GM10248 (cell line): Measurements from ENCODE around the gene PANK2.

Experiments
- CTCF ChIA-PET: fragments of 300-600 bp; sonication (Branson Sonifier 250); formaldehyde crosslinking; extraction: SDS; loops from one replicate; lab custom pipeline; 2021; ENCODE audit warnings: antibody characterized with exemption; lab: Yijun Ruan, JAX
- POLR2A ChIA-PET: fragments of 350-650 bp; sonication (Branson Sonifier 250); formaldehyde crosslinking; extraction: SDS; loops from one replicate; lab custom pipeline; 2020; ENCODE audit warnings: antibody characterized with exemption; lab: Yijun Ruan, JAX
- DNase-seq: peaks from one replicate; pipeline ENCODE4 v3.0.0; 2012; ENCODE audit errors: extremely low spot score
- TF ChIP-seq, protein P1 (sequence below): IDR thresholded peaks from 2 replicates; pipeline ENCODE4 v1.5.1; 2012; ENCODE audit warnings: mild to moderate bottlenecking, low read depth; ENCODE audit errors: extremely low read depth, missing control alignments, control extremely low read depth

PANK2 gene

GRCh38 chr20:3889489-3890397 is 556 bp downstream of the PANK2 start:
- DNase-seq = peak; percentile 54
- ChIA-PET POLR2A (no interaction called here), CTCF (interaction anchor here (1.9 to 3.0 kb wide), 2 partner anchors 35 to 195 kb away, joined by 5 to 8 read pairs; no protein-coding TSS in a partner anchor)
- TF ChIP-seq, protein P1, sequence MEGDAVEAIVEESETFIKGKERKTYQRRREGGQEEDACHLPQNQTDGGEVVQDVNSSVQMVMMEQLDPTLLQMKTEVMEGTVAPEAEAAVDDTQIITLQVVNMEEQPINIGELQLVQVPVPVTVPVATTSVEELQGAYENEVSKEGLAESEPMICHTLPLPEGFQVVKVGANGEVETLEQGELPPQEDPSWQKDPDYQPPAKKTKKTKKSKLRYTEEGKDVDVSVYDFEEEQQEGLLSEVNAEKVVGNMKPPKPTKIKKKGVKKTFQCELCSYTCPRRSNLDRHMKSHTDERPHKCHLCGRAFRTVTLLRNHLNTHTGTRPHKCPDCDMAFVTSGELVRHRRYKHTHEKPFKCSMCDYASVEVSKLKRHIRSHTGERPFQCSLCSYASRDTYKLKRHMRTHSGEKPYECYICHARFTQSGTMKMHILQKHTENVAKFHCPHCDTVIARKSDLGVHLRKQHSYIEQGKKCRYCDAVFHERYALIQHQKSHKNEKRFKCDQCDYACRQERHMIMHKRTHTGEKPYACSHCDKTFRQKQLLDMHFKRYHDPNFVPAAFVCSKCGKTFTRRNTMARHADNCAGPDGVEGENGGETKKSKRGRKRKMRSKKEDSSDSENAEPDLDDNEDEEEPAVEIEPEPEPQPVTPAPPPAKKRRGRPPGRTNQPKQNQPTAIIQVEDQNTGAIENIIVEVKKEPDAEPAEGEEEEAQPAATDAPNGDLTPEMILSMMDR = no peak

GRCh38 chr20:3890398-3890751 is 1.2 kb downstream of the PANK2 start:
- TF ChIP-seq, protein P1 = no peak
- POLR2A ChIA-PET = no interaction called here

DNA sequence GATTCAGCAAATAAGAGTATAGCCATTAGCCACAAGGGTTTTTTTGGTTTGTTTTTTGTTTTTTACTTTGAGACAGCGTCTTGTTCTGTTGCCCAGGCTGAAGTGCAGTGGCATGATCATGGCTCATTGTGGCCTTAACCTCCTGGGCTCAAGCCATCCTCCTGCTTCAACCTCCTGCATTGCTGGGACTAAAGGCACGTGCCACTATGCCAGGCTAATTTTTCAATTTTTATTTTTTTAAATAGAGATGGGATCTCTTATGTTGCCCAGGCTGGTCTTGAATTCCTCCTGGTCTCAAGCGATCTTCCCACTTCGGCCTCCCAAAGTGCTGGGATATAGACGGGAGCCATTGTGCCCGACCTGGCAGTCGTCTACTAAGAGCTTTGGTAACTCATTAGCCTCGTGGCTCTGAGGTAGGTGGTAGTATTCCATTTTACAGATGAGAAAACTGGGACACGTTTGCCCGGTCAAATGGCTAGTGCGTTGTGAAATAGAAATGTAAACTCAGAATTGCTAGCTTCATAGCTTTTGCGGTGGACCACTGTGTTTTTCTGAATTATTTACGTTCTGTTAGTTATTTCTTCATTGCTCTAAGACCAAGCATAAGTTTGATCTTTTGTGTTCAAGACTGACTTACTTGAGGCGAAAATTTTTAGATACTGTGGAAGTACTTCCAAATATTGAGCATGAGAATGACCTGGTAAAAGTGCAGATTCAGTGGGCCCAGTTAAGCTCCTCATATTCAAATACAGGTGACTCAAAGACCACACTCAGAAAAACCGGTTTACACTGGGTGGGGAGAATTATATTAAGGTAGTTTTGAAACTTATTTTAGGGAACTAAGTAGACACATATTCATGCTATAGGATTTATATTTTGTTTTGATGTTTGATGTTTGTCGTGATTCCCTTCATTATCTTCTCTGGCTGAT is 2.1 kb downstream of the PANK2 start:
- TF ChIP-seq, protein P1 = no peak
- ChIA-PET POLR2A (interaction anchor here (0.6 kb wide), 1 partner anchor 46 kb away, joined by 3 read pairs; no protein-coding TSS in a partner anchor), CTCF (interaction anchor here (1.1 to 1.9 kb wide), 2 partner anchors 37 to 104 kb away, joined by 3 to 5 read pairs; no protein-coding TSS in a partner anchor)
- no peak for DNase-seq

More at GRCh38 chr20:3890398-3890751, 1.2 kb downstream of the PANK2 start:
- DNase-seq = no peak
- CTCF ChIA-PET = interaction anchor here (1.9 kb wide), 1 partner anchor 36 kb away, joined by 5 read pairs; no protein-coding TSS in a partner anchor

- ChIA-PET POLR2A (interaction anchor here (0.7 to 0.9 kb wide), 2 partner anchors 17 to 697 kb away, joined by 3 to 5 read pairs; no protein-coding TSS in a partner anchor), CTCF (interaction anchor here (0.8 to 1.2 kb wide), 2 partner anchors 11 to 191 kb away, joined by 3 read pairs; no protein-coding TSS in a partner anchor)
These were observed 5.6 kb downstream of the PANK2 start for GRCh38 chr20:3894796-3895195.

DNA sequence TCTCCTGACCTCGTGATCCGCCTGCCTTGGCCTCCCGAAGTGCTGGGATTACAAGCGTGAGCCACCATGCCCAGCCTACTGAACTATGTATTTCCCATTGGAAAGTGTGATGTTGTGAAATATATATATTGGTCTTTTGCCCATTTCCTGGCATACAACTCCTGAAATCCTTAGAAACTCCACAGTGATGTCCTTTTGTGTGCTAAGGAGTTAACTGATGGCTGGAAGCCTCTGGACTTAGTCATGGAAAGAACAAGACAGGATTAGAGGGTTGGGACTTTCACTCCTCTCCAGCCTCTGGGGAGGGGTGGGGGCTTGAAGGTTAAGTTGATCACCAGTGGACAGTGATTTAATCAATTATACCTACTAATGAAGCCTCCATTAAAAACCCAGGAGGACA is 7.1 kb downstream of the PANK2 start:
- POLR2A ChIA-PET = no interaction called here
- CTCF ChIA-PET = interaction anchor here (1.8 kb wide), 1 partner anchor 9 kb away, joined by 5 read pairs; no protein-coding TSS in a partner anchor
- TF ChIP-seq, protein P1 = no peak
- no peak for DNase-seq

More at GRCh38 chr20:3894796-3895195, 5.6 kb downstream of the PANK2 start:
- DNase-seq = no peak
- TF ChIP-seq, protein P1 = no peak
